Hepatic stellate cell (primary cell): ENCODE results near the gene EGFR.

Experiments
- DNase-seq: peaks from one replicate; pipeline ENCODE4 v3.0.0; 2011; ENCODE audit warnings: low spot score

Gene EGFR

DNA sequence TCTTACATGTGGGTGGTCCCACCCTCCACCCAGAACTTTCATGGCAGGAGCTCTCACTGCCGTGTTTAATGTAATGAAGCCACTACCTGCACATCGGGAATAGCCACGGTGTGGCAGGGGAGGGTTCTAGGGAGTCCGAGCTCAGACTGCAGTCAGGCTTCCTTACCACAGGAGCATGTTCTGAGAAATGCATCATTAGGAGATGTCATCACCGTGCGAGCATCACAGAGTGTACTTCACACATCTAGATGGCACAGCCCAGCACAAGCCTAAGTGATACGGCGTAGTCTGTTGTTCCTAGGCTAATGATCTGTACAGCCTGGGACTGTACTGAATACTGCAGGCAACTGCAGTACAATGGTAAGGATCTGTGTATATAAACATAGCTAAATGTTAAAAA, 193.4 kb downstream of the EGFR start:
- DNase-seq: no peak

DNA sequence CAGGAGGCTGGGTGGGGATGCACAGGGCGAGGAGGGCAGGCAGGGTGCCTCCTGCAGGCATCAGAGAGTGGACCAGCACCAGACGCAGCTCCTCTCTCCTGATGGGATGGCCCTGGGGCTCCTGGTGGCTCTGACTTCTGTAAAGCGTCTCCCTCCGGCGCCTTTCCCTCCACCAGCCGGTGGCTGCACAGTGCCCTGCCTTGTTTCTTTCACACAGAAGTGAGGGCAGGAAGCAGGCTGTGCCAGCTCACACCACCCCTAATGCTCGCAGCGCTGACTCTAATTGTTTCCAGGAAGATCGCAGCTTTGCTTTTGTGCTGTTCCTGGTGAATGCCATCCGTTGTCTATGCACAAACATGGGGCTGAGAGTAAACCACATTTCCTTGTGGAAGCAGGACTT, 194.0 kb downstream of the EGFR start:
- no peak for DNase-seq

DNA sequence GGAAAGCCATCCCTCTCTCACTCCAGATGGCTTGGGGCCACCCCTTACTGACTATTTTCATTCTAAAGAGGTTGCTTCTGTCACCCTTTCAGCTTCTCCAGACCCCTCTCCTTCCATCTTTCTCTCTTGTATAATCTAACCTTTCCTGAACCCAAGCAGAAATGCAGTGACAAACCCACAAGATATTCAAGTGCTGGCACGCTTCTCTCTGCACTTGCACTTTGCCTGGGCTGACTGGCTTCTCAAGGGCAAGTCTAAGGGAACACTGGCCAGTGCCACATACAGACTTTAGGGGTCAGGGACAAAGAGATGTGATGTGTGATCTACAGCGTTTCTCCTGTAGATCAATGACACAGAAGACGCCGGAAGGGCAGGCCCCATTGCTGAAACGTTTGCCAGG, 195.9 kb downstream of the EGFR start:
- peak; percentile 62 for DNase-seq

DNA sequence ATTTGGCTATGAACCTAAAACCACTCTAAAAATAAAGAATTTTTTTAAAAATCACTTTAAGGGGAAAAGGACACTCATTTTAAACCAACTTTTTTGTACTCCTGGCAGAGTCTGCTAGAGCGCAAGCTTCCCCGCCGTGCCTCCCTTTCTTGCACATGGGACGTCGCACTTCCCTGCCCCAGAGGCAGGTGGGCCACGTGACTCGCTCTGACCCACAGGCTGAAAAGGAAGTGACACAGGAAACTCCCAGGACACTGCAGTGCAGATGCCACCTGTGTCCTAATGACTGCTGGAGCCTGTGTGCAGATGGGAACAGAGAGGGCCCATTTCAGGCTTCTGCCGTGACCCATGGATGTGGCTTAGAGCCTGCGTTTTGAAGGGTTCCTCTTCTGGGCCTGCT, 204.2 kb downstream of the EGFR start:
- no peak for DNase-seq

DNA sequence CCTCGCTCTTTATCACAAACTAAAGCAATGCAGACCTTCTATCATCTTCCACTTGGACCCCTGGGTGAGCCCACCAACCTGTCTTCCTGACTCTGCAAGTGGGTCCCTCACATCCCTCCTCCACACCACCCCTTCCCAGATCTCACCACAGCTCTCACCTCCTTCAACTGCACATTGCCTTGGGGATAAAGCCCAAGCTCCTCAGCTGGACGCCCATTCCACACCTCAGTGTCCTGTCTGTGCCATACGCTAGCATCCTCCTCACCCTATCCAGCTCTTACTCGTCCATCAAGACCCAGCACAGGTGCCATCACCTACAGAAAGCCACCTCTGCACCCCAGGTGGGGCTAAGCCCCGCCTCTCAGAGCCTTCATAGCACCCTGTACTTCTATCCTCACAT, 205.3 kb downstream of the EGFR start:
- DNase-seq: no peak

DNA sequence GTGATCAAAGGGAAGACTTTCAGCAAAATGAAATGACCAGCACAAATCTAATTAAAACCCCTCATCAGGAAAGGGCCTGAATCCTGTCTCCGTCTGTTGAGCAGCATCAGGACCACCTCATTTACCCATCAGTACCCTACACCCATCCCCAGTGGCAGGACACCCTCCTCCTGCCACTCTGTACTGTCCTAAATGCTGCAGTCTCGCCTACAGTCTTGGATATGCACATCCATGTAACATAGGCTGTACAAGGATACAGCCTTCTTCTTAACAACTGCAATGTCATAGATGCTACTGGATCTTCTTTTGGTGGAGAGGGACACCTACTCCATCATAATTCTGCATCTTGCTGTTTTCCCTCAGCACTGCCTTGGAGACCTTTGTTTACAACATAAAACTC, 206.0 kb downstream of the EGFR start:
- no peak for DNase-seq

DNA sequence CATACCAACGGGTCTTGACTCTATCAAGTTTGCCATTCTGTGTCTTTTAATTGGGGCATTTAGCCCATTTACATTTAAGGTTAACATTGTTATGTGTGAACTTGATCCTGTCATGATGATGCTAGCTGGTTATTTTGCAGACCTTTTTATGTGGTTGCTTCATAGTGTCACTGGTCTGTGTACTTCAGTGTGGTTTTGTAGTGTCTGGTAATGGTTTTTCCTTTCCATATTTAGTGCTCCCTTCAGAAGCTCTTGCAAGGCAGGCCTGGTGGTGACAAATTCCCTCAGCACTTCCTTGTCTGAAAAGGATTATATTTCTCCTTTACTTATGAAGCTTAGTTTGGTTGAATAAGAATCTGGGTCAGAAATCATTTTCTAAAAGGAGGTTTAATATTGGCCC, 211.2 kb downstream of the EGFR start:
- DNase-seq: no peak

DNA sequence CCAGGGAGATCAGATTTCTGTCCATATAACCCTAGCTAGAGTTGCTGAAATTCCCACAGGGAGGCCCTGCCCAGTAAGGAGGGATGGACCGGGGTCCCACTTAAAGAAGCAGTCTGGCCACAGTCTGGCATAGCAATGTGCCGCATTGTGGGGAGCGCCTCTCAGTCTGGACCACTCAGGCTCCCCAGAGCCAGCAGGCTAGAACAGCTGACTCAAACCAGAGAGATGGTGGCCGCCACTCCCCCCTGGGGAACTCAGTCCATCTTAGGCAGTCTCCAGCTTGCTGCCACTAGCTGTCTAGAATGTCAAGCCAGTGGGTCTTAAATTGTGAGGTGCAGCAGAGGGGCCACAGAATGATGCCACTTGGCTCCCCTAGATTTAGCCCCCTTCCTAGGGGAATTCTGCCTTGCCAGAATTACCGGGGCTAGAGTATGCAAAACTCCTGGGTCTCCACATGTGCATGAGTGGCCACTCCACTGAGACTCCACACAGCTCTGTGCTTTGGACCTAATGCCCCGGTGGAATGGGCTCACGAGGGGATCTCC, 213.0 kb downstream of the EGFR start:
- no peak for DNase-seq

DNA sequence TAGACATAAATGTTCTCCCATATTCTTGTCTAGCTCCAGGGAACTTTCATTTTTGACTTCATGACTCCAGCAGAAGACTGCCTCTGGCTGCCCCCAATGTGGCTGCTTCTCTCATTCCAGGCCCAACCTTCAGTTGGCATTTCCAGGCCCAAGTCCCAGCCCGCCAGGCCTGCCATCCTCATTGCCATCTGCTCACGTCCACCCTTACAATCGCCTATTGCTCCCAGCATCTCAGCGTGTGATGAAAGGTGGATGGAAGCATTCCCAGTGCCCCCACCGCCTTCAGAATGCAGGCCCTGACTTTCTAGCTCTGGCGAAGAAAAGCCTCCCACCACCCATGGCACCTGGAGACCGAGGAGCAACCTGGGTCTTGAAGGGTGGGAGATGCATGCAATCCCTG, 214.2 kb downstream of the EGFR start:
- no peak for DNase-seq

DNA sequence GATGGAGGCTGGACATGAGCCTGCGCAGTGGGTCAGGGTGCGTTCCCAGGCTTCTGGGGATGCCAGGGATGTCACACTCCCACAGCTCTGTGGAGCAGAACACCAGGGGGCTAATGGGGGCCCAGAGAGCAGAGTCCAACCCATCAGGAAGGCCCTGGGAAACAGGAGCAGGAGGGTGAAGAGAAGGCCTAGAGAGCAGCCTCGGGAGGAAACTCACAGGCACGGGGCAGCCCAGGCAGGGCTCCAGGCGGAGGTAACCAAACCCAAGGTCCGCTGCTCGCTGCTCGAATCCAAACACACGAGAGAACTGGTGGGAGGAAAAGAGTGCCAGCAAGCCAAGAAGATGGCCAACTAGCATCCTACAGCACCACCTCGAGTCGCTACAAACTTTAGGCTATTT, 215.6 kb downstream of the EGFR start:
- DNase-seq: no peak

DNA sequence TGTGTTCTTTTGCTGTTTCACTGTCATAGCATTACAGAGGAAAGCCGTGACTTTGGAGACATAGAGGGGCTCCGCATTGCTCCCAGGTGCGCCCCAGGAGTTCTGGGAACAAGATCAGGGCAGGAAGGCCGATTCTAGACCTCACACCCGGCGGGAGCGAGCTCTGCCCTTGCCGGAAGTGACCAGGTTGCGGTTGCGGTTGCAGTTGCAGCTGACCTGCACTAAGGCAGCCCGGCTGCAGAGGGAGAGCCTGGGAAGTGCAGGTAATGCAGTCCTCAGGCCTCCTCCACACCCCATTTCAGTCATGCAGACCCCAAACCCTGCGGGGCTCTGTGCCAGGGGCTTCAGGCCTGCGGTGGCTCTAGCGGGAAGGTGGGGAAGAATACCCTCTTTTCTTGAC, 216.3 kb downstream of the EGFR start:
- DNase-seq: no peak

DNA sequence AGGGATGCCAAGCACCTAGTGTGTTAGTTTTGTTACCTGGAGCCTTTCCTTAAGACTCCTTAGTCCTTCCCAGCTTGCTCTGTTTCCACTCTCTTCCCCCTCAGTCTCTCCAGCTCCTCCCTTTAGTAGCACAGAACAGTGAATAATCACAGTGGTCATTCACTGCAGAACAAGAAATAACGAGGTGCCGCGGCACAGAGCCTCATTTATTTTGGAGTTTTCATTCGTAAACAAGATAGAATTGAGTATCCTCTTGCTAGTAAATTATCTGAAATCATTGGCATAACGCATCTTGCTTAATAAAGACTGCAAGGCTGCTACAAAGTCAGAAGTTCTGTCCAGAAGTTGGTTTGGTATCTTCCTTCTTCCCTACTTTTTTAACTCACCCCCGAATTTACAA, 217.0 kb downstream of the EGFR start:
- DNase-seq: no peak

DNA sequence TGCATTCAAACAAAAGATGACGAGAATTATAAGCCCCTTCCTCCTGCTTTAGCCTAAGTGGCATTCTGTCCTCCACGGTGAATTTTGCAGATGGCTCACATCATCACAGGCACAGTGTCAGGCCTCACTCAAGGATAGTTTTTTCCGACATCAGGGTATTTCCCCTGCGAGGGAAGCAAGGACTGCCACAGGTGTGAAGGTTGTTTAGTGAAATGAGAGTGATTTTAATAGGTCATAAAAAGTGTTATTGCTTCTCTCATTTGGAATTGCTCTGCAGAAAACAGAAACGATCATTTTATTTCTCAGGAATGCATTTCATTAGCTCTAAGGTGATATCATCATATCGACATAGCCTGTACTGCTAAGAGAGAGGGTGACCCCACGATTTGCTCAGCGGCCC, 217.7 kb downstream of the EGFR start:
- no peak for DNase-seq

DNA sequence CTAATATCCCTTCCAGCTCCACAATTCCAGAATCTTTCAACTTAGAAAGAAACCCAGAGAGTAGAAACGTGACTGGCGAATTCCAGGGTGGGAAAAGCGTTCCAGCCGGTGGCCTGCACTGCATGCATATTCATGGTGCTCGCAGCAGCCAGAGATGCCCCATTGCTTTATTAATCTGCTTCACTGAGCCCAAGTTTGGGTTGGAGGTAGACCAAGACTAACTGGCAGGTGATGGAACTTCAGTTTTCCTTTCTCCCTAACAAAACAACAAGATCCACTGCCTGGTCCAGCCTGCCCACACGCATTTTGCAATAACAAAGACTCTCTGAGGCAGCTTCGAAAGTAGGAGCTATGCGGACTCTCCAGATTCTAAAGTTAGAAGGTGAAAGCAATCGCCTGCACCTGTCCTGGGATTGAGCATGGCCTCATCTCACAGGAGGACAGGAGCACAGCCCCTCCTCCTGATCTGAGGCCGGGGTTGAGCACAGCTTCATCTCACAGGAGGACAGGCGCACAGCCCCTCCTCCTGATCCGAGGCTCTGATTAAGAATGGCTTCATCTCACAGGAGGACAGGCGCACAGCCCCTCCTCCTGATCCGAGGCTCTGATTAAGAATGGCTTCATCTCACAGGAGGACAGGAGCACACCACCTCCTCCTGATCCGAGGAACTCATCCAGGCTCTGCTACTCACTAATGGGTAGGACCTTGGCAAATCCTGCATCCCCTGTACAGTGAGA, 218.5 kb downstream of the EGFR start:
- no peak for DNase-seq

DNA sequence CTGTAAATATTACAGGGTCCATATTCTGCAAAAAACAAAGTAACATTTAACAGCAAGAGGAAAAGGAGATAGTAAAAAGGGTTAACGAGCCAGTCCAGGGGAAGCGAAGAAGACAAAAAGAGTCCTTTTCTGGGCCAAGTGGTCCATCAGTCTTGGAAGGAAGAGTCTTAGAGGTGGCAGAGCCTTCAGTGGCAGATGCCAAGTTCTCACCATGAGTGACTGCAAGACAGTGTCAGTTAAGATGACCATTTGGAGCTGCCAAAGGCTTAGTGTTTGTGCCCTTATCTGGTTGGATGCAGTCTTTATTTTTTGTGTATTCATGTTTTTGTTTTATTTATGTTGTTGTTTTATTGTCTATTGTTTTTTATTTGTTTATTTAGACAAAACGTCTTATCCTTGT, 220.6 kb downstream of the EGFR start:
- DNase-seq: no peak

DNA sequence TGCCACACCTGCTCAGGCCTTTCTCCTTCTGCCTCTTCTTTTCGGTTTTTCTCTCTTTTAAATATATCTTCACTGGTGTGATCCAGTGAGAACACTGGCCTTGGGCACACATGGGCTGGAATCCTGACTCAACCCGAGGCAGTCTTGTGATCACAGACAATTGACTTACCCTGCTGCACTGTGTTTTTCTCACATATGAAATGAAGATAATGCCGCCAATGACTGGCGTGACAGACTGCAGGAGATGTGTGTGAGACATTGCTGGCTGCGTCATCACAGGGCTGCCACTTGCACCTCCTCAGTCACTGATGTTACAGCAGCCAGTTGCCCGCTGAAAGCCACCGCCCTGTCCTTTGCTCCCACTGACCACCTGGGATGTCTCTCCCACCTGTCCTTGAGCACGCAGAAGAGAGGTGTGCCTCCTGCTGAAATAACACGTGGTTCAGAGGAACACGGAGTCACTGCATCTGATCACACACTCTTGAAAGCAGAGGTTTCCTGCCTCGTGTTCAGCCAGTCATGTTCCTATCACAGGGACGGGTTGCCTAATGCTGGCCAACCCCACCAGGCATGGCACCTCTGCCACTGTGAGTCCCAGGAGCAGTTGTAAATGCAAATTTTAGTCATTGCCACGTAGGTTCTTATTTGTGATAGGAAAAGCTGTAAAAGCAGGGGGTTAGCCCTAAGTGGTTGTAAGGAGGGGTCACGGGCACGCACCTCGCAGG, 221.8 kb downstream of the EGFR start:
- no peak for DNase-seq

DNA sequence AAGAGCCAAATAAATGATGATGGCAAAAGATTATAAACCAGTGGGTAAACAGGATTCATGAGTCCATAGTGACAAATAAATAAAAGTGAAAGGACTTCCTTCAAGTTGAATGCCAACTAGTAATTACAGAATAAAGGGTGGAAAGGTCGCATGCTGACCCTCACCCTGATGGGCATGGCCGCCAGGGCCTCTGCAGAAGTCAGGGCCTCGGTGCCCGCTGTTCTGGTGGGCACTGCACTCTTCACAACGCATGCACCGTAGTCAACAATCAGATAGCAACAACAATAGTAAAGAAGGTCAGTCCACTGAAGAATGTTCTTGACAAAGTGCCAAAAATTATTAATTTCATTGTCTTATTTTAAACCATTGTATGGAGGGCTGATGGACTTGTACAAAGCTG, 223.1 kb downstream of the EGFR start:
- DNase-seq: no peak

DNA sequence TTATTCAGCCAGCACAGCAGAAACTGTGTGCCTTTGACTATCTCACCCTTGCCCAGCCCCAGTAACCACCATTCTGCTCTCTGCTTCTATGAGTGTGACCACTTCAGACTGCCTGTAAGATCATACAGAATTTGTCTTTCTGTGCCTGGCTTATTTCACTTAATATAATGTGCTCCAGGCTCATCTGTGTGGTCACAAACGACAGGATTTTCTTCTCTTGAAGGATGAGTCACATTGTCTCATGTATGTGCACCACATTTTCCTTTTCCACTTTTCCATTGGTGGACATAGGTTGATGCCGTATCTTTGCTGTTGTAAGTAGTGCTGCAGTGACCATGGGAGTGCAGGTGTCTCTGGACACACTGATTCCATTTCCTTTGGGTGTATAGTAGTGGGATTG, 223.8 kb downstream of the EGFR start:
- no peak for DNase-seq

DNA sequence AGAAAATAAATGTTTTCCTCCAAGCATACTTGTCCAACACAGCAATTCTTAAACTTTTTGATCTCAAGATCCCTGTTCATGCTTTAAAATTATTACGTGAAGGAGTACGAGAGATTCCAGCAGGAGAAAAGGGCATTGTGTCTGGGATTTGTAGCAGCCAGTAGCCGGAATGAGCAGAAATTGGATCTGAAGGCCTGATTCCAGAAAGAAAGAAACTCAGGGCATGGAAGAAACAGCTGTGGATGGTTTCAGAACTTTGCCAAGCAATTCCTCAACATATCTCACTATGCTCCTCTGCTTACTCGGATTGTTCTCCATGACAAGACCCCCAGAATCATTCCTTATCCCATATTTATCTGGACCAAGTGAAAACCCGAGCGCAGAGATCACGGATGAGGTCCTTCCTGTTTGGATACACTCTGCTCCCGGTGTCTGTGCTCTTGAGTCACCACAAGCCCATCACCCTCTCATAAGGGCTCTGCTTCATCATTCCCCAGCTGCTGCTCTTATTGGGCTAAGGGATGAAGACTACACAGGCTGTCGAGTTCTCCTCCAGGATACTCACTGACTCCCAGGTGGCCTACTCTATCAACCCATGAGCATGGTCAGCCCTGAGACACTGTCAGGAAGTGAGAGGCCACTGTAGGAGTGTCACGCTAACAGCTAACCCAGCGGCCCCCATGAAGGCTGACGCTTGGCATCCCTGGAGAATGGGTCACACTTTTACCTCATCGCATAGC, 225.4 kb downstream of the EGFR start:
- DNase-seq: no peak

DNA sequence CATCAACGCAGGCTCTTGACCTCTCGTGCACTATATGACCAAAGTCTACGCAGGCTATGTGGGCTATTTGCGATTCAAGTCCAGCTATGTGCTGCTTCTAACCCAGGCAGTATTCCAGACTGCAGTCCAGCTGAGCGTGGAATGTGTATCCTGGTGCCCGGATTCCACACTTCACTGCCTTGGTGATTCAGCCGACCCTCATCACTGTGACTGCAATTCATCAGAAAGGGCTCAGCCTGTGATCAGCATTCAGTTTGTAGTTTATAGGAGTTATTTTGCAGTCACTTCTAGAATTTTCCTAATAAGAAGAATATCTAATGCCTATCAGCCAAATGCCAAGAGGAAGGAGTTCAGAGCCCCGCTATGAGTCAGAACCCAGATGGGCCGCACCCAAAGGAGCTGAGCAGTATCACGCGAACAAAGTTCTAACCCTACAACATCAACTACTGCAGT, 226.5 kb downstream of the EGFR start:
- peak; percentile 59 for DNase-seq

DNA sequence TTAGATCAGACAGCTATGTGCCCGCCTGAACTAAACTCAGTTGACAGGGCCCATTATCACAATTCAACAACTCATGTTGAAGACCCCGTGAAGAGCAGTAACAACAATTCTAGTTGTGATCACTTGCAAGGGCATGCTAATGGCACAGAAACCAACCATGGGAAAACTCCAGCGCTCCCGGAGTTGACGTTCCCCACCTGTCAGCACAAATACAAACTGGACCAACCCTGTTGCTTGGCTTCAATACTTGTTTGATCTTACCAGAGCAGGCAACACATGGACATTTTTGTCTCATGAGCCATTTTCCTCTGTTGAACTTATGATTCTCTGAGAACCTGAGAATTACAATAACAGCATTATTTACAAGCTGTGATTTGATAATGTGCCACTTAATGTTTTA, 227.4 kb downstream of the EGFR start:
- DNase-seq: no peak

DNA sequence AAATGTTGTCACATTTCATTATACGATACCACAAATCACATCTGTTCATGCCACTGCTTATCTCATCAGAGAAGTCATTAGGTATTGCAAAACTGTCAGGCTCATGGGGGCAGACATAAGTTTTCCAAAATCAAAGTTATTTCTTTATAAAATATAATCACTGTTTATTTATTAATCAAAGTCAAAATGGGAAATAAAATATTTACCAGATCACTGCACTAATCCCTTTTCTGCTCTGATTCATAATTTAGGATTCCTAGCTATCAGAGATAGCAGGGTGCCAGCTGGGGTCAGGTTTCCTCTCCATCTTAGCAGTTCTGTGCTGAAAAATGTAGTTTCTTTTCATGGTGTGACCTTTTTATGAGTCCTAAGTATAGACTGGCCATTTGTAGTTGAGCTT, 228.6 kb downstream of the EGFR start:
- DNase-seq: no peak

DNA sequence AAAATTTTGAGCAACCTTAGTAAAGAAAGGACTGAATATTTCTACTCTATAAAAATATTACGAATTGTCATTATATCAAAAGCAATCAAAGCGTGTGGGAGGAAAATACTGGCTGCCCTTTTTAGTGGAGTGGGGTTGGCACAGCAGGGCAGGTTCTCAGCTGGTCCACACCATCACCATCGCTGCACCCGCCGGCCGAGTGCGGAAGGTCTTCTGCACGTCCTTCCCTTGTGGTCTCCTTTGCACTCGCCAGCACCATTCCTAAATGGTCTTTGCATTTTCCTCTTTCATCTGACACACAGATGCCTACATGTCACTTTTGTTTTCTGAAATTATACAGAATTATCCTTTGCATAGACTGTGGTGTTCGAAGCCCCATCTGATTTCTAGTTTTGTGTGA, 229.7 kb downstream of the EGFR start:
- no peak for DNase-seq
